Ishikawa (cell line): Measurements from ENCODE around the gene FSCN2.

Experiments used
- FOXM1 ChIP-seq: IDR thresholded peaks from 2 replicates; pipeline ENCODE4 v1.6.1; 2012; ENCODE audit warnings: low read depth, borderline replicate concordance
- MAX ChIP-seq: IDR thresholded peaks from 2 replicates; pipeline ENCODE4 v1.6.1; 2012

GRCh38 chr17:81510785-81511553 is 17.2 kb upstream of the FSCN2 start:
- no peak for TF ChIP-seq MAX
- TF ChIP-seq FOXM1, result no peak
